Esophagus squamous epithelium (tissue), 5 donors: ENCODE results near the gene LIG4. TPM values are rescaled to one million over a fixed set of nuclear protein-coding genes. Genes with fewer than 3 reads are reported as not detected.

Experiments used
- DNase-seq: peaks from one replicate; lab custom pipeline; 2025; lab: John Stamatoyannopoulos, UW
- H3K27ac ChIP-seq, 4 donors: fragments of 200-600 bp; sonication (generic); one replicate each; pipeline ENCODE4 v1.5.1; 2016 to 2019; ENCODE audit warnings: mild to moderate bottlenecking in 1 of 4
- H3K27me3 ChIP-seq, 4 donors: fragments of 200-600 bp; sonication (generic); 1 replicate in 3 of 4; 2 replicates in 1 of 4; pipeline versions ENCODE4 v1.5.1 to v1.6.0; 2017 to 2021; ENCODE audit warnings: antibody characterized with exemption in 1 of 4
- H3K36me3 ChIP-seq, 3 donors: fragments of 200-600 bp; sonication (generic); one replicate each; pipeline ENCODE4 v1.5.1; 2016 to 2019
- H3K4me1 ChIP-seq, 3 donors: fragments of 200-600 bp; sonication (generic); one replicate each; pipeline ENCODE4 v1.5.1; 2017 to 2019
- H3K4me3 ChIP-seq, 4 donors: fragments of 200-600 bp; sonication (generic); 1 replicate in 3 of 4; 2 replicates in 1 of 4; pipeline ENCODE4 v1.5.1; 2016 to 2019; ENCODE audit warnings: mild to moderate bottlenecking in 2 of 4, moderate library complexity in 1 of 4
- H3K9me3 ChIP-seq, 3 donors: fragments of 200-600 bp; sonication (generic); one replicate each; pipeline ENCODE4 v1.5.1; 2016 to 2019
- POLR2A ChIP-seq, 4 donors: fragments of 450-650 bp; IDR thresholded peaks; one replicate each; pipeline ENCODE4 v1.6.1; 2017; ENCODE audit warnings: antibody characterized with exemption in 4 of 4, mild to moderate bottlenecking in 4 of 4, moderate library complexity in 3 of 4
- WGBS, 2 donors: methylation state at CpG; one replicate each; pipeline ENCODE4 v1.1.5; 2018; 5-methylcytosine and 5-hydroxymethylcytosine counted together
- intact Hi-C: fragments of 100-400 bp; cut with DNase I; formaldehyde crosslinking; loops from one replicate; pipeline ENCODE4 v1.15.0; 2022
- total RNA-seq, 4 donors: library from RNA; depleted of rRNA; stranded (reverse); fragments of >200 nt; gene quantifications; one replicate each; pipeline ENCODE4 v1.1.0, GENCODE V29; 2016
- TF ChIP-seq, protein P1 (sequence below), 6 experiments: fragments of 450-650 bp in 4 of 6; fragments of 200-600 bp in 2 of 6; sonication (generic) in 2 of 6; IDR thresholded peaks; one replicate each; pipeline ENCODE4 v1.5.1; 2016 to 2019; ENCODE audit warnings: antibody characterized with exemption in 6 of 6, mild to moderate bottlenecking in 4 of 6, moderate library complexity in 4 of 6
- donor health status: DM: yes; HTN: yes; CAD: no.

LIG4 gene
- total RNA-seq, 4 donors from 2014 or later, result 5.9 to 9.4 (median 7.8) TPM

GRCh38 chr13:108182652-108183051 lies 32.7 kb downstream of the LIG4 start:
- no peak for DNase-seq
- no peaks in the 10 kb centered on the region for H3K36me3 ChIP-seq
- TF ChIP-seq, protein P1, sequence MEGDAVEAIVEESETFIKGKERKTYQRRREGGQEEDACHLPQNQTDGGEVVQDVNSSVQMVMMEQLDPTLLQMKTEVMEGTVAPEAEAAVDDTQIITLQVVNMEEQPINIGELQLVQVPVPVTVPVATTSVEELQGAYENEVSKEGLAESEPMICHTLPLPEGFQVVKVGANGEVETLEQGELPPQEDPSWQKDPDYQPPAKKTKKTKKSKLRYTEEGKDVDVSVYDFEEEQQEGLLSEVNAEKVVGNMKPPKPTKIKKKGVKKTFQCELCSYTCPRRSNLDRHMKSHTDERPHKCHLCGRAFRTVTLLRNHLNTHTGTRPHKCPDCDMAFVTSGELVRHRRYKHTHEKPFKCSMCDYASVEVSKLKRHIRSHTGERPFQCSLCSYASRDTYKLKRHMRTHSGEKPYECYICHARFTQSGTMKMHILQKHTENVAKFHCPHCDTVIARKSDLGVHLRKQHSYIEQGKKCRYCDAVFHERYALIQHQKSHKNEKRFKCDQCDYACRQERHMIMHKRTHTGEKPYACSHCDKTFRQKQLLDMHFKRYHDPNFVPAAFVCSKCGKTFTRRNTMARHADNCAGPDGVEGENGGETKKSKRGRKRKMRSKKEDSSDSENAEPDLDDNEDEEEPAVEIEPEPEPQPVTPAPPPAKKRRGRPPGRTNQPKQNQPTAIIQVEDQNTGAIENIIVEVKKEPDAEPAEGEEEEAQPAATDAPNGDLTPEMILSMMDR (IDR thresholded peaks at IDR 0.05), result no peak
- intact Hi-C loops, result no loop called here
- H3K27me3 ChIP-seq, result no peaks in the 10 kb centered on the region
- 52 to 64% methylated on average over 3 of the region's 3 CpGs for WGBS, 2 donors
- no peaks in the 10 kb centered on the region for H3K9me3 ChIP-seq
- H3K4me3 ChIP-seq, result no peak overlapping the region
- no peak overlapping the region for H3K27ac ChIP-seq
- no peaks in the 10 kb centered on the region for H3K4me1 ChIP-seq

GRCh38 chr13:108178078-108178477 lies 37.3 kb downstream of the LIG4 start:
- Histone ChIP-seq H3K27ac (no peak overlapping the region), H3K9me3 (peaks cover 0 to 5% (median 0%) of the 10 kb centered on the region in 3 donors), H3K36me3 (no peaks in the 10 kb centered on the region), H3K27me3 (no peaks in the 10 kb centered on the region), H3K4me3 (no peak overlapping the region), H3K4me1 (no peaks in the 10 kb centered on the region)
- no peak for DNase-seq
- intact Hi-C loops, result no loop called here
- no peak for TF ChIP-seq POLR2A (IDR thresholded peaks at IDR 0.05)
- TF ChIP-seq, protein P1 (IDR thresholded peaks at IDR 0.05), result no peak
- WGBS, 2 donors, result 80 to 92% methylated on average over 3 to 5 of the region's 9 CpGs

DNA sequence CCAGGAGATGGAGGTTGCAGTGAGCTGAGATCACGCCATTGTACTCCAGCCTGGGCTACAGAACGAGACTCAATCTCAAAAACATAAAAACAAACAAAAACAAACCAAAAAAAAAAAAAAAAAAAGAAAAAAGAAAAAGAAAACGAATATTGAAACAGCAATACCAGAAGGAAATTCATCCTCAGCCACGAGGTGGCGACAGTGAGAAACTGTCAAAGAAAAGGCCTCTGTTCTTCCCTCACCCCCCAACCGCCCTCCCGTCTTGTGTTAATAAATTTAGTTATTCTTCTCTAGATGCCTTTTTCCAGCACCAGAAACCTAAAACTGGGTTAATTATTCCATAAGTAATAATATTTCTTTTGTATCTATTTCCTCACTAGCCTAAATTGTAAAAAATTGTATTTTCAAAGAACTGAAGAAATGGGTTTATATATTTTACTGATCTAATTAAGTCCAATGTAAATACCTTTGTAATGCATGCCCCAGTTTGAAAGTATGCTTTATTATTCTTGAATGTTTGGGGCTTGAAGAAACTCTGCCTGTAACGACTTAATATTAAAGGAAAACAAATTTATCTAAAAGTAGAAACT lies 38.6 kb downstream of the LIG4 start:
- 36 to 50% methylated on average over 7 to 8 of the region's 8 CpGs for WGBS, 2 donors
- Histone ChIP-seq H3K27me3 (no peaks in the 10 kb centered on the region), H3K4me1 (no peaks in the 10 kb centered on the region), H3K9me3 (peaks cover 0 to 8% (median 0%) of the 10 kb centered on the region in 3 donors), H3K36me3 (no peaks in the 10 kb centered on the region), H3K27ac (no peak overlapping the region), H3K4me3 (no peak overlapping the region)
- no peak for DNase-seq
- intact Hi-C loops, result no loop called here
- TF ChIP-seq POLR2A (IDR thresholded peaks at IDR 0.05), result no peak
- TF ChIP-seq, protein P1 (IDR thresholded peaks at IDR 0.05), result no peak

- no peak overlapping the region for H3K4me3 ChIP-seq
- no peaks in the 10 kb centered on the region for H3K27me3 ChIP-seq
- whole genome bisulfite sequencing, 2 donors, result 77 to 90% methylated on average over 2 to 3 of the region's 3 CpGs
Observed at GRCh38 chr13:108168929-108169328, 46.4 kb downstream of the LIG4 start.

GRCh38 chr13:108166078-108166477 lies 49.3 kb downstream of the LIG4 start:
- no peaks in the 10 kb centered on the region for H3K27me3 ChIP-seq
- no peak for TF ChIP-seq POLR2A (IDR thresholded peaks at IDR 0.05)
- TF ChIP-seq, protein P1 (IDR thresholded peaks at IDR 0.05), result no peak
- H3K36me3 ChIP-seq, result no peaks in the 10 kb centered on the region
- no peaks in the 10 kb centered on the region for H3K4me1 ChIP-seq
- H3K9me3 ChIP-seq, result no peaks in the 10 kb centered on the region
- DNase-seq, result no peak
- 50 to 51% methylated on average over 3 of the region's 3 CpGs for WGBS, 2 donors
- H3K4me3 ChIP-seq, result no peak overlapping the region
- intact Hi-C loops, result no loop called here
- no peak overlapping the region for H3K27ac ChIP-seq

More at GRCh38 chr13:108168929-108169328, 46.4 kb downstream of the LIG4 start:
- no peak for DNase-seq
- no peak overlapping the region for H3K27ac ChIP-seq
- TF ChIP-seq POLR2A (IDR thresholded peaks at IDR 0.05), result no peak
- TF ChIP-seq, protein P1 (IDR thresholded peaks at IDR 0.05), result no peak
- no peaks in the 10 kb centered on the region for H3K4me1 ChIP-seq
- H3K36me3 ChIP-seq, result no peaks in the 10 kb centered on the region
- intact Hi-C loops, result no loop called here
- peaks cover 0 to 7% (median 0%) of the 10 kb centered on the region in 3 donors for H3K9me3 ChIP-seq
